HL-60 (cell line): Measurements from ENCODE around the gene RNF32.

Experiments
- DNase-seq, 2 experiments: peaks; one replicate each; pipeline ENCODE4 v3.0.0-alpha.2; 2010 to 2020; ENCODE audit warnings: low read depth in 1 of 2, low spot score in 1 of 2
- H3K27ac ChIP-seq: fragments of 250-450 bp; sonication (Bioruptor Pico); replicated peaks from 2 replicates; pipeline ENCODE4 v1.5.1; 2020; ENCODE audit warnings: mild to moderate bottlenecking, moderate library complexity
- H3K27me3 ChIP-seq: fragments of 250-450 bp; sonication (Bioruptor Pico); 2 replicates; pipeline ENCODE4 v1.5.1; 2021; ENCODE audit warnings: mild to moderate bottlenecking, moderate library complexity; ENCODE audit not compliant: insufficient read depth, poor library complexity, severe bottlenecking
- H3K4me3 ChIP-seq: replicated peaks from 2 replicates; pipeline ENCODE4 v1.5.1; 2011; ENCODE audit warnings: mild to moderate bottlenecking, control low read depth, low read length; ENCODE audit not compliant: insufficient read depth
- GABPA ChIP-seq: IDR thresholded peaks from 2 replicates; pipeline ENCODE4 v1.6.1; 2012; ENCODE audit warnings: low read depth
- POLR2AphosphoS5 ChIP-seq: IDR thresholded peaks from 2 replicates; pipeline ENCODE4 v1.6.1; 2012; ENCODE audit warnings: low read depth
- SPI1 ChIP-seq: IDR thresholded peaks from 2 replicates; pipeline ENCODE4 v1.6.1; 2012; ENCODE audit warnings: low read depth, mild to moderate bottlenecking, borderline replicate concordance
- TF ChIP-seq, protein P1 (sequence below): IDR thresholded peaks from 2 replicates; pipeline ENCODE4 v1.6.1; 2012; ENCODE audit warnings: low read depth; ENCODE audit not compliant: insufficient replicate concordance
- TF ChIP-seq, protein P2 (sequence below): IDR thresholded peaks from one replicate; pipeline ENCODE4 v1.5.1; 2011; ENCODE audit warnings: low read length, control low read depth, inconsistent platforms; ENCODE audit not compliant: insufficient read depth

The RNF32 gene

DNA sequence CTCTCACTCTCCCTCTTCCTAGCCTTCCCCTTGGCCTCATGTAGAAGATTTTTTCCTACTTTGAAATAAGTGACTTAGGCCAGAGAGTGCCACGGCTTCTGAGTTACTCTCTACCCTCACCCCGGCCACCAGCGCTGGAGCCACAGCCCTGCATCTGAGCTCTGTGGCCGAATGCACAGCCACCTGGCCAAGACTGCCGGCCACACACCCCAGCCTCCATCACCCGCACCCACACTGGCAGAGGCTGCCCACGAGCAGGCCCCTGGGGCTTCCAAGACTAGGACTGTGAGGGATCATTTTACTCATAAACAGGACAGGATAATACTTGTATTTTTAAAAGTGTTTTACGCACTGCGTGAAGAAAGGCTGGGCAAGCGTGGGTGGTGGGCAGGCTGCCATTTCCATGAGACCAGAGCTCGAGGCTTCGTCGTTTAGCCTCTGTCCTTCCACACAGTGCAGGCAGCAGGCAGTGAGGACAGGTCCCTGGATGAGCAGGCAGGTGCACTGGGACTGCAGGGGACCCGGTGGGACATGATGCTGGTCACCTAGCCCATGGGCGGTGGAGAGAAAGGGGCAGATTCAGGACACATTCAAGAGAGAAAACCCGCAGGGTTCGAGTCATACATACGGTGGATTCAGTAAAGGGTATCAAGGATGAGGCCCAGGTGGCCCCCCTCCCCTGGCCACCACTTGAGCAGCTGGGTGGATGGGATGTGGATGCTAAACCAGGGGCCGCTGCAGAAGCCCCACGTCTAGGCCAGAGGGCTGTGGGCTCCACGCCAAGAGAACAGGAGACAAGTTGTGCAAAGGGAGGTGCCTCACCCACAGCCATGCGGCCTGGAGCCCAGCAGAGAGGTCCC lies 35.5 kb upstream of the RNF32 start:
- no peak overlapping the region for H3K27ac ChIP-seq
- TF ChIP-seq SPI1 (no peak), POLR2AphosphoS5 (no peak), GABPA (no peak)
- TF ChIP-seq, protein P1, sequence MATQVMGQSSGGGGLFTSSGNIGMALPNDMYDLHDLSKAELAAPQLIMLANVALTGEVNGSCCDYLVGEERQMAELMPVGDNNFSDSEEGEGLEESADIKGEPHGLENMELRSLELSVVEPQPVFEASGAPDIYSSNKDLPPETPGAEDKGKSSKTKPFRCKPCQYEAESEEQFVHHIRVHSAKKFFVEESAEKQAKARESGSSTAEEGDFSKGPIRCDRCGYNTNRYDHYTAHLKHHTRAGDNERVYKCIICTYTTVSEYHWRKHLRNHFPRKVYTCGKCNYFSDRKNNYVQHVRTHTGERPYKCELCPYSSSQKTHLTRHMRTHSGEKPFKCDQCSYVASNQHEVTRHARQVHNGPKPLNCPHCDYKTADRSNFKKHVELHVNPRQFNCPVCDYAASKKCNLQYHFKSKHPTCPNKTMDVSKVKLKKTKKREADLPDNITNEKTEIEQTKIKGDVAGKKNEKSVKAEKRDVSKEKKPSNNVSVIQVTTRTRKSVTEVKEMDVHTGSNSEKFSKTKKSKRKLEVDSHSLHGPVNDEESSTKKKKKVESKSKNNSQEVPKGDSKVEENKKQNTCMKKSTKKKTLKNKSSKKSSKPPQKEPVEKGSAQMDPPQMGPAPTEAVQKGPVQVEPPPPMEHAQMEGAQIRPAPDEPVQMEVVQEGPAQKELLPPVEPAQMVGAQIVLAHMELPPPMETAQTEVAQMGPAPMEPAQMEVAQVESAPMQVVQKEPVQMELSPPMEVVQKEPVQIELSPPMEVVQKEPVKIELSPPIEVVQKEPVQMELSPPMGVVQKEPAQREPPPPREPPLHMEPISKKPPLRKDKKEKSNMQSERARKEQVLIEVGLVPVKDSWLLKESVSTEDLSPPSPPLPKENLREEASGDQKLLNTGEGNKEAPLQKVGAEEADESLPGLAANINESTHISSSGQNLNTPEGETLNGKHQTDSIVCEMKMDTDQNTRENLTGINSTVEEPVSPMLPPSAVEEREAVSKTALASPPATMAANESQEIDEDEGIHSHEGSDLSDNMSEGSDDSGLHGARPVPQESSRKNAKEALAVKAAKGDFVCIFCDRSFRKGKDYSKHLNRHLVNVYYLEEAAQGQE = no peak
- TF ChIP-seq, protein P2, sequence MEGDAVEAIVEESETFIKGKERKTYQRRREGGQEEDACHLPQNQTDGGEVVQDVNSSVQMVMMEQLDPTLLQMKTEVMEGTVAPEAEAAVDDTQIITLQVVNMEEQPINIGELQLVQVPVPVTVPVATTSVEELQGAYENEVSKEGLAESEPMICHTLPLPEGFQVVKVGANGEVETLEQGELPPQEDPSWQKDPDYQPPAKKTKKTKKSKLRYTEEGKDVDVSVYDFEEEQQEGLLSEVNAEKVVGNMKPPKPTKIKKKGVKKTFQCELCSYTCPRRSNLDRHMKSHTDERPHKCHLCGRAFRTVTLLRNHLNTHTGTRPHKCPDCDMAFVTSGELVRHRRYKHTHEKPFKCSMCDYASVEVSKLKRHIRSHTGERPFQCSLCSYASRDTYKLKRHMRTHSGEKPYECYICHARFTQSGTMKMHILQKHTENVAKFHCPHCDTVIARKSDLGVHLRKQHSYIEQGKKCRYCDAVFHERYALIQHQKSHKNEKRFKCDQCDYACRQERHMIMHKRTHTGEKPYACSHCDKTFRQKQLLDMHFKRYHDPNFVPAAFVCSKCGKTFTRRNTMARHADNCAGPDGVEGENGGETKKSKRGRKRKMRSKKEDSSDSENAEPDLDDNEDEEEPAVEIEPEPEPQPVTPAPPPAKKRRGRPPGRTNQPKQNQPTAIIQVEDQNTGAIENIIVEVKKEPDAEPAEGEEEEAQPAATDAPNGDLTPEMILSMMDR = no peak
- no peak overlapping the region for H3K4me3 ChIP-seq
- no peak for DNase-seq
- peaks cover 16% of the 10 kb centered on the region for H3K27me3 ChIP-seq

DNA sequence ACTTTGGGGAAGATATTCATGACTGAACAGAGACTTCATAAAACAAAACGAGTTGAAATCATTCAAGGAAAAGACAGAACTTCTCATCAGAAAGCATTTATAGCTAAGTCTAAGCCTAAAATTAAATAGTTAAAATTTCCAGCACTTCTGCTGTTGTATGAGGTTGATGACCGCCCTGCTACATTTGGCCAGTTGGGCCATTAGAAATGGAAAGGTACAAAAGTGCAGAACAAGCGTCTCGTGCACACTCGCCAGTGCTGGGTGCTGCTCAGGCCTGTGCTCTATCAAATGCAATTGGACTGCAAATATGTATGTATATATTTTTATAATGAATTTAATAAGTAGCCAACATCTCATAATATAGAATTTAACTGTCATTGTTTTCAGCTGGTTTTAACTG lies 34.4 kb upstream of the RNF32 start:
- no peak overlapping the region for H3K27ac ChIP-seq
- no peak overlapping the region for H3K4me3 ChIP-seq
- TF ChIP-seq SPI1 (no peak), POLR2AphosphoS5 (no peak), GABPA (no peak)
- TF ChIP-seq, protein P1 = no peak
- TF ChIP-seq, protein P2 = no peak
- DNase-seq = no peak
- peaks cover 16% of the 10 kb centered on the region for H3K27me3 ChIP-seq

DNA sequence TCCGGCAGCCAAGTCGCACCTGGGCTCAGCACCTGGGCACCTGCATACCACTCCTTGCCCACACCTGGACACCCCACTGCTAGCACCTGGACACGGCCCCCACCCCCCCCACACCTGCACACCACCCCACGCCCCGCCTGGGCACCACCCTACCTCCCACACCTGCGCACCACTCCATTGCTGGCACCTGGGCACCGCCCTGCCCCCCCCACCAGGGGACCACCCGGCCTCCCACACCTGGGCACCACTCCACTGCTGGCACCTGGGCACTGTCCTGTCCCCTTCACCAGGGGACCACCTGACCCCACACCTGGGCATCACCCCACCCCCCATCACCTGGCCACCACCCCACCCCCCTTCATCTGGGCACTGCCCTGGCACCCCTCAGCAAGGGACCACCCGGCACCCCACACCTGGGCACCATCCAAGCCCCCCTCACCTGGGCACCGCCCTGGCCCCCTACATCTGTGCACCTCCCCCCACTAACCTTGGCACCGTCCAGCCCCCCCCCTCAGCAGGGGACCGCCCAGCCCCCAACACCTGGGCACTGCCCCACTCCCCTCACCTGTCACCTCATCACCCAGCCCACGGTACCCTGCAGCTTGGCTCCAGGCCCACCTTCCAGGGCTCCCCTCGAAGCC lies 33.8 kb upstream of the RNF32 start:
- no peak overlapping the region for H3K4me3 ChIP-seq
- H3K27ac ChIP-seq = no peak overlapping the region
- H3K27me3 ChIP-seq = peaks cover 16% of the 10 kb centered on the region
- TF ChIP-seq, protein P2 = no peak
- TF ChIP-seq SPI1 = no peak
- TF ChIP-seq GABPA = no peak
- no peak for TF ChIP-seq POLR2AphosphoS5
- TF ChIP-seq, protein P1 = no peak
- no peak for DNase-seq
